GM19397 (cell line): ENCODE results near the gene FSIP1.

Experiments
- ATAC-seq: cut with Tn5 transposase; IDR thresholded peaks from one replicate; pipeline ENCODE4 v1.9.1; 2021; ENCODE audit warnings: mild to moderate bottlenecking, moderate library complexity; ENCODE audit not compliant: unreplicated experiment

Gene FSIP1

DNA sequence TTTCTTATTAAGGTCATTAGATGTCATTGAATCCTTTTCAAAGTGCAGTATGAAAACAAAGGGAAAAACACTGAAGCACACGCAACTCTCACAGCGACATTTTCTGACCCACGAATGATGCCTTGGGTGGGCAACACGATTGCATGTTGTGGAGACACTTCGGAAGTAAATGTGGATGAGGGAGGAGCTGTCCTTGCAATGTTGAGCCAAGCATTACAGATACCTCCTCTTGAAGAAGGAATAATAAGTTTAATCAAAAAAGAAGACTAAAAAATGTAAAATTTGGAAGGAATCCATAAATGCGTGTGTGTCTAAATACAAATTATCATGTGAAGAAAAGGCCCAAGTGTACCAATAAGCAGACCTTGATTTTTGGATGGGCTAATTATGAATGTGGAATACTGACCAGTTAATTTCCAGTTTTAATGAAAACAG, 184.9 kb downstream of the FSIP1 start:
- ATAC-seq, result no peak

DNA sequence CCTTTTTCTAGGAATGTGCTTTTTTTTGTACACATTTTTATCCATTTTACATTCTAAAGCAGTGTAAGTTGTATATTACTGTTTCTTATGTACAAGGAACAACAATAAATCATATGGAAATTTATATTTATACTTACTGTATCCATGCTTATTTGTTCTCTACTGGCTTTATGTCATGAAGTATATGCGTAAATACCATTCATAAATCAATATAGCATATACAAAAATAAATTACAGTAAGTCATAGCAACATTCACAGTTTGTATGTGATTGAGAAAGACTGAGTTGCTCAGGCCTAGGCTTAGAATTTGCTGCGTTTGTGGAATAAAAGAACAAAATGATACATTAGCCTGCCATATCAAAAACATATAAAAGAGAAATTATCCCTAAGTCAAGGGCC, 185.3 kb downstream of the FSIP1 start:
- no peak for ATAC-seq

DNA sequence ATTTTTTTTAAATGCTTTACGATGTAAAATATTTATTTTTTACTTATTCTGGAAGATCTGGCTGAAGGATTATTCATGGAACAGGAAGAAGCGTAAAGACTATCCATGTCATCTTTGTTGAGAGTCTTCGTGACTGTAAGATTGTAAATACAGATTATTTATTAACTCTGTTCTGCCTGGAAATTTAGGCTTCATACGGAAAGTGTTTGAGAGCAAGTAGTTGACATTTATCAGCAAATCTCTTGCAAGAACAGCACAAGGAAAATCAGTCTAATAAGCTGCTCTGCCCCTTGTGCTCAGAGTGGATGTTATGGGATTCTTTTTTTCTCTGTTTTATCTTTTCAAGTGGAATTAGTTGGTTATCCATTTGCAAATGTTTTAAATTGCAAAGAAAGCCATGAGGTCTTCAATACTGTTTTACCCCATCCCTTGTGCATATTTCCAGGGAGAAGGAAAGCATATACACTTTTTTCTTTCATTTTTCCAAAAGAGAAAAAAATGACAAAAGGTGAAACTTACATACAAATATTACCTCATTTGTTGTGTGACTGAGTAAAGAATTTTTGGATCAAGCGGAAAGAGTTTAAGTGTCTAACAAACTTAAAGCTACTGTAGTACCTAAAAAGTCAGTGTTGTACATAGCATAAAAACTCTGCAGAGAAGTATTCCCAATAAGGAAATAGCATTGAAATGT, 186.1 kb downstream of the FSIP1 start:
- ATAC-seq, result no peak

DNA sequence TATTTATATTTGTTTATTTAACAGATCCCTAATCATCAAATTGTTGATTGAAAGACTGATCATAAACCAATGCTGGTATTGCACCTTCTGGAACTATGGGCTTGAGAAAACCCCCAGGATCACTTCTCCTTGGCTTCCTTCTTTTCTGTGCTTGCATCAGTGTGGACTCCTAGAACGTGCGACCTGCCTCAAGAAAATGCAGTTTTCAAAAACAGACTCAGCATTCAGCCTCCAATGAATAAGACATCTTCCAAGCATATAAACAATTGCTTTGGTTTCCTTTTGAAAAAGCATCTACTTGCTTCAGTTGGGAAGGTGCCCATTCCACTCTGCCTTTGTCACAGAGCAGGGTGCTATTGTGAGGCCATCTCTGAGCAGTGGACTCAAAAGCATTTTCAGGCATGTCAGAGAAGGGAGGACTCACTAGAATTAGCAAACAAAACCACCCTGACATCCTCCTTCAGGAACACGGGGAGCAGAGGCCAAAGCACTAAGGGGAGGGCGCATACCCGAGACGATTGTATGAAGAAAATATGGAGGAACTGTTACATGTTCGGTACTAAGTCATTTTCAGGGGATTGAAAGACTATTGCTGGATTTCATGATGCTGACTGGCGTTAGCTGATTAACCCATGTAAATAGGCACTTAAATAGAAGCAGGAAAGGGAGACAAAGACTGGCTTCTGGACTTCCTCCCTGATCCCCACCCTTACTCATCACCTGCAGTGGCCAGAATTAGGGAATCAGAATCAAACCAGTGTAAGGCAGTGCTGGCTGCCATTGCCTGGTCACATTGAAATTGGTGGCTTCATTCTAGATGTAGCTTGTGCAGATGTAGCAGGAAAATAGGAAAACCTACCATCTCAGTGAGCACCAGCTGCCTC, 187.1 kb downstream of the FSIP1 start:
- ATAC-seq, result no peak

DNA sequence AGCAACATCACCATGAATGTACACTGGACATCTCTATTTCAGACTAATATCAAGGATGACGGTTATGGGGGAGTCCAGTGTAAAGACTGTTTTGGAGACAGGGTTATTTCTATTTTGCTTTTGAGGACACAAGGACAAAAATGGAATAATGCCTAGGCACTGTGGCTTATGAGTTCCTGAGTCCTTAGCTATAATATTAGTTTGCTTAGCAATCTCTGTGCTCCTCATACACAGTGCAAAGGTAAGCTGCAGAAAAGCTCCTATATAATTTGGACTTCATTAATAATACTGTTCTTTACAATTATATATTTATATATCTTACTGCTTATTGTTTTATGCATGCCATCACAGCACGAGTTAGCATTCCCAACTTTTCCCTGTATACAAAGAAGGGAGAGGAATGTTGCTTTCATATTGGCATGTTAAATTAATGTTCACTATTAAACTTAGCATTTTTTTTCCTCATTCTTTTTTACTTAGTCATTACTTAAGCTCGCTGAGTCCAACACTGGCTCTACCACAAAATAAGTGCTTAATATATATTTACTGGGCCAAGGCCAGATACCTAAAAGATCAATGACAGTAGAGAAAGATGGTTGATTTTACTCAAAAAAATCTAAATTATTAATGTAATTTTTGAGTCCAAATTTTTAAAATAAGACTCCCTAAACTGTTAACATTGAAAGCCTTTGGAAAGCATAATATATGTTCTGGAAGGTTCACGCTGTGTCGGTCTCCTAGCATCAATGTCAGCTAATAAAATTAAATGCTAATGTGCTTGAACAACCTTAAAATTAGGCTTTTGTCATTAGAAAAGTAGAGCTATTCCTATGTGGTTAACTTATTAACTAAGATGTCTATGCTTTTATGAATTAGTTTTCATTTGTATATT, 187.9 kb downstream of the FSIP1 start:
- no peak for ATAC-seq

DNA sequence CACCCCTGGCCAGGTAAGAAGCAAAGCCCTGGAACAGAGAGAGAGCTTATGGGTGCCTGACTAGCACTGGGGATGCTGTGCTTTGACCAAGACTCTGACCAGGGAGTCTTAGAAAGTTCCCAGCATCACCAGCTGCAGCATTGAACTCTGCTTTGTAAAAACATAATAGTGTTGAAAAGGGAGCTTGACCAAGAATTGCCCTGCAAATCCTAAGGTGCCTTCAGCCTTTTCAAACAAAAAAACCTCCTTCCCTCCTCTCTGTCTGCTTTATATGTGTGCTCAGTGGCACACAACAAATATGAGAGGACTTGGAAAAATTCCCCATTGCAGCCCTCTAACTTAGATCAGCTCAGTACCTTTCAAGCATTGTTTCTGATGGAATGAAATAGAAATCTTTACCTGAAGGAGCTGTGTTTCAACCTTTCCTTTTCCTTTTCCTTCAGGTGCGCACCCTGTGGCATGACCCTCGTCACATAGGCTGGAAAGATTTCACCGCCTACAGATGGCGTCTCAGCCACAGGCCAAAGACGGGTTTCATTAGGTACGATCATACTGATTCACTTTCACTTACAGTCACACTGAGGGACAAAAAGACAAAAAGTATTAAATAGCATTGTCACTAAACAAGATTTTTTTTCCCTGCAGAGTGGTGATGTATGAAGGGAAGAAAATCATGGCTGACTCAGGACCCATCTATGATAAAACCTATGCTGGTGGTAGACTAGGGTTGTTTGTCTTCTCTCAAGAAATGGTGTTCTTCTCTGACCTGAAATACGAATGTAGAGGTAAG, 188.8 kb downstream of the FSIP1 start:
- no peak for ATAC-seq

DNA sequence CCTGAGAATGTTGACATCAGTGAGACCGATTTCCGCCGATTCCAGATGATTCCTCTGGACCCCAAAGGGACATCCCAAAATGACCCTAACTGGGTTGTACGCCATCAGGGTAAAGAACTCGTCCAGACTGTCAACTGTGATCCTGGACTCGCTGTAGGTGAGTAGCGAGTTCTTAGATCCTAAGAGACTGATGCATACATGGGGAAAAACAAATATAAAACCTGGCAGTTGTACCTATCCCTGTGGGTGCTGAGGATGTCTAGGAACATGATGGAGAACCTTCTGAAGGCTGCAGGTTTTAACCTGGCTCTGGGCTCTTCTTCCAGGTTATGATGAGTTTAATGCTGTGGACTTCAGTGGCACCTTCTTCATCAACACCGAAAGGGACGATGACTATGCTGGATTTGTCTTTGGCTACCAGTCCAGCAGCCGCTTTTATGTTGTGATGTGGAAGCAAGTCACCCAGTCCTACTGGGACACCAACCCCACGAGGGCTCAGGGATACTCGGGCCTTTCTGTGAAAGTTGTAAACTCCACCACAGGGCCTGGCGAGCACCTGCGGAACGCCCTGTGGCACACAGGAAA, 189.5 kb downstream of the FSIP1 start:
- ATAC-seq, result no peak

DNA sequence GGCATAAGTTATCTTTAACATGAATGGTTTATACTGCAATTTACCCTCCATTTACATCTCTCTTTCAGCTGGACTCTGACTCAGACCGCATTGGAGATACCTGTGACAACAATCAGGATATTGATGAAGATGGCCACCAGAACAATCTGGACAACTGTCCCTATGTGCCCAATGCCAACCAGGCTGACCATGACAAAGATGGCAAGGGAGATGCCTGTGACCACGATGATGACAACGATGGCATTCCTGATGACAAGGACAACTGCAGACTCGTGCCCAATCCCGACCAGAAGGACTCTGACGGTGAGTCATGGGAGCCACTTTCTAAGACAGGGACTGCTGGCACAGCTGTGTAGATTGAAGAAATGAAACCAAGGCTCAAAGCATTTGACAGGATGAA, 190.1 kb downstream of the FSIP1 start:
- no peak for ATAC-seq

DNA sequence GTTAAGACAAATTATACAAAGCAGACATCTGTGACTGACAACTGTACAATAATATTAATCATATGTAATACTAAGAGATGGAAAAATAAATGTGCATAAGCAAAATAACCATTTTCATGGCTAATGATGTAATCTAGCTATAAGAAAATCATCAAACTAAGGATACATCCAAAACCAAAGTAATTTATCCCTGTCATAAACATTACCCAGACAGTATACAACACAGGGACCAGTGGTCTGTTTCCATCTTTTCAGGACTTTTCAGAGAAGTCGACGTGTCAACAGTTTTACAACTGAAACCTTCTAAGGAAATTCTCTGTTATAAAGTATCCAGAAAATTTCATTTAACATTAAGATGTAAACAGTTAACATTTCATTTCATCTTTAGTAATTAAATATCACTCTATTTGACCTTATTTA, 190.7 kb downstream of the FSIP1 start:
- no peak for ATAC-seq

DNA sequence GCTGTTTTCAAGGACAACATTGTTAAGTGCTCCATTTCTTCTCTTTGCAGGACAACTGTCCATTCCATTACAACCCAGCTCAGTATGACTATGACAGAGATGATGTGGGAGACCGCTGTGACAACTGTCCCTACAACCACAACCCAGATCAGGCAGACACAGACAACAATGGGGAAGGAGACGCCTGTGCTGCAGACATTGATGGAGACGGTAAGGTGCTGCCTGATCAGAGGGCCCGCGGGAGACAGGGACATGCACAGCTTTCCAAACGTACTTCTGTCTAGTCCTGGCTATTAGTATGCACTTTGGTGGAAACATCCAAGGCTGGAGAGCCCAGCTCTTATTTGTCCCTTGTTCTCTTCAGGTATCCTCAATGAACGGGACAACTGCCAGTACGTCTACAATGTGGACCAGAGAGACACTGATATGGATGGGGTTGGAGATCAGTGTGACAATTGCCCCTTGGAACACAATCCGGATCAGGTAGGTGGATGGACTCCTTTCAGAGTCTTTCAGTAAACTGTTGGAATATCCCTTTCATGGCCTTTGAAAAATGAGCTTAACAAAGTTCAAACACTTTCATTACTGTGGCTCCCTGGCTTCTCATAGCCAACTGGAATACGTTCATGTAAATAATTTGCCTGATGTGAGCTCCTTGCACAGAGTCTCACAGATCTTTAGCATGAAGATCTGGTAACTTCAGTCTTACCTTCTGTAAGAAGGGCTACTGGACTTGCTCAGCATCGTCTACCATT, 191.3 kb downstream of the FSIP1 start:
- ATAC-seq, result no peak

DNA sequence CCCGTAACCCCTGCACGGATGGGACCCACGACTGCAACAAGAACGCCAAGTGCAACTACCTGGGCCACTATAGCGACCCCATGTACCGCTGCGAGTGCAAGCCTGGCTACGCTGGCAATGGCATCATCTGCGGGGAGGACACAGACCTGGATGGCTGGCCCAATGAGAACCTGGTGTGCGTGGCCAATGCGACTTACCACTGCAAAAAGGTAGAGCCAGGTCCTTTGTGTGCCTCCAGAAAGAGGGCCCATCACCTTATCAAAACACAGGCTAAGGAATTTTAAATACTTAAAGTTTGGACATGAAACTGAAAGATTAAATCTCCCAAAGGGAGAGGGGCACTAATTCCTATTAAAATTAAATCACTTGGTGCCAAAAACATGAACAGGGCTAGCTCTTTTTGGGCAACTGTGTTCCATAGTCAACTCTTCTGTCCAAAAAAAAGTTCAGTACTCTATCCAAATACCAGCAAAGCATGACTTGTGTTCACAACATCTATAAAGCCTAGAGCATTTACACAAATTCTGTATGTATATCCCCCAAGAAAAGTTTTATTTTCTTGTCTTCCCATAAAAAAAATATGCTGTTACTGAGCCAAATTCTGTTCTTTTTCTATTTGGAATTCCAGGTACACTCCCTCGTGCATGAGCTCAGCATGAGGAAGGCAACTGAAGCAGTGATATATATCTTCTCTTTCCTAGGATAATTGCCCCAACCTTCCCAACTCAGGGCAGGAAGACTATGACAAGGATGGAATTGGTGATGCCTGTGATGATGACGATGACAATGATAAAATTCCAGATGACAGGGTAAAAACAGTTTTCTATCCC, 192.6 kb downstream of the FSIP1 start:
- ATAC-seq, result no peak

DNA sequence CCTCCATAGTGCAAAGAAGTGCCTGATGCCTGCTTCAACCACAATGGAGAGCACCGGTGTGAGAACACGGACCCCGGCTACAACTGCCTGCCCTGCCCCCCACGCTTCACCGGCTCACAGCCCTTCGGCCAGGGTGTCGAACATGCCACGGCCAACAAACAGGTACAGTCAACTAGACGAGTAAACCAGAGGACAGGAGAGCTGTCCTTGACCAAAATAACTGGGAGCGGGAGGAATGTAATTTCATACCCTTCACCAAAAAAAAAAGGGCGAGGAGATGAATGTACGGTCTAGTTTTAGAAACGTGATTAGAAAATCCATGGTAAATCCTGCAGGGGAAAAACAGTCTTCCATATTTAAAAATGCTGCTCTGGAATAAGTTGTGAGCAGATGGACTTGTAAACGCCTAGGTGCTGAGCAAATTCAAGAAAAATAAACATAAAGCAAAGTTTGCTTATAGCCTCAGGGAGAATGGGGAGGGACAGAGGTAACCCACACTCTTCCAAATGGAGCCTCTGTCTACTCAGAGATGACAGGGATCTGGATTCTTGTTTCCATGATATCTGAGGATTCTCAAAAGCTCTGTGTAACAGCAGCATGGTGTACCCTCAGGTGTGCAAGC, 193.3 kb downstream of the FSIP1 start:
- ATAC-seq, result no peak

DNA sequence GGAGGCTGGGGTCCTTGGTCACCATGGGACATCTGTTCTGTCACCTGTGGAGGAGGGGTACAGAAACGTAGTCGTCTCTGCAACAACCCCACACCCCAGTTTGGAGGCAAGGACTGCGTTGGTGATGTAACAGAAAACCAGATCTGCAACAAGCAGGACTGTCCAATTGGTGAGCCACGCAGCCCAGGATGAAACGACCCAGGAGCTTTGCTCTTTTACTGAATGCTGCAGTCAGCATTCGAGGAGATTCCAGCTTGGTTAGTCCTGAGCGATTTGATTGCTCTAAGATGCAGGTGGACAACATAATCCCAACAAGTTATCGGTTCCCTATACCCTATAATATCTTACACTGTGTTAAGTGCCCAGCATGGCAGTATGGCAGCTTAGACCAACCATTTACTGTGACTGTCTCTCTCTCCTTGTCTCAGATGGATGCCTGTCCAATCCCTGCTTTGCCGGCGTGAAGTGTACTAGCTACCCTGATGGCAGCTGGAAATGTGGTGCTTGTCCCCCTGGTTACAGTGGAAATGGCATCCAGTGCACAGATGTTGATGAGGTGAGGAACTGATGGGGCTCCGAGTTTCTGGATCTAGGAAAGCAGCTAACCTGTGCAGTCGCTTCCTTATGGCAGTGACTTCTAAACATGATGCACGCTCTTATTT, 194.0 kb downstream of the FSIP1 start:
- ATAC-seq, result no peak

DNA sequence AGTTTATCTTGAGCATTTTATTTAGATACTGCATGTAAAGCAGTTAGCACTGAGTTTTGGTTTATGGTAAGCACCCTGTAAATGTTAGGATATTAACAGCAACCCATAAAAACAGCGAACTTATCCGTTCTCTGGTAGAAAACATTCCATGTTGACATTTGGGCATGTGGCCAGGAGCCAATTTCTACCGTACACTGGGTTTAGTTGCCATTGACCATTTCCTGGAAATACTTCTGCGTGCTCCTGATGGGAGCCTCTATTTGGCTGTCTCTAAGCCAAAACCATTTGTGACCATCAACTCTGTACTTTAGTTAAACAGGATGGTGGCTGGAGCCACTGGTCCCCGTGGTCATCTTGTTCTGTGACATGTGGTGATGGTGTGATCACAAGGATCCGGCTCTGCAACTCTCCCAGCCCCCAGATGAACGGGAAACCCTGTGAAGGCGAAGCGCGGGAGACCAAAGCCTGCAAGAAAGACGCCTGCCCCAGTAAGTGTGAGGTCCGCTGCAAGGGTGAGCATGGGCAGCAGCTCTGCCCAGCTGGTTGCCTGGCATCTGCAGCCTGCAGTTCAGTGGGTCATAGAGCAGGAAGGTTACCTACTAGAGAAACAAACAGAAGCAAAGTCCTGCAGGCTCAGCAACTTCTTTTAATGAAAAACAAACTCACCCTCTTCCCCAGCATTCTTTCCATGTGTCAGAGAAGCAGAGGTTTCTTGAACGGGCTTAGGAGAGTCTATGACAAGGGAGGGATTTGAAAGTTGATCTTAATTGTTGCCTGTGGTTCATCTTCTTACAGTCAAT, 194.7 kb downstream of the FSIP1 start:
- no peak for ATAC-seq

DNA sequence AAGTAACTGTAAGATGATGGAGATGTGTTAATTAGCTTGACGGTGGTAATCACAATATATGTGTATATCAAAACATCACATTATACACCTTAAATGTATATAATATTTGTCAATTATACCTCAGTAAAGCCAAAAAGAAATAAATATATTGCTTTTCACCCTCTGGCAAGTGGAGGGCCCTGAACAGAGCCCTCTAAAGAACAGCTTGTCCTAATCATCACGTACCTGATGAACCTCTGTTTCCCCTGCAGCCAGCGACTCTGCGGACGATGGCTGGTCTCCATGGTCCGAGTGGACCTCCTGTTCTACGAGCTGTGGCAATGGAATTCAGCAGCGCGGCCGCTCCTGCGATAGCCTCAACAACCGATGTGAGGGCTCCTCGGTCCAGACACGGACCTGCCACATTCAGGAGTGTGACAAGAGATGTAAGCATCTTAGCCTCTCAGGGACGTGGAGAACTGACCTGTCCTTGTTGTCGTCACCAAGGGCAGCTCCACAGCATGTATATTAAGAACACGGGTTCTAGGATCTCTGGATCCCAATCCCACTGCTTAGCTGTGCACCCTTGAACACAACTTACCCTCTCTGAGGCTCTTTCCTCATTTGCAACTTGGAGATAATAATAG, 195.4 kb downstream of the FSIP1 start:
- ATAC-seq, result no peak

DNA sequence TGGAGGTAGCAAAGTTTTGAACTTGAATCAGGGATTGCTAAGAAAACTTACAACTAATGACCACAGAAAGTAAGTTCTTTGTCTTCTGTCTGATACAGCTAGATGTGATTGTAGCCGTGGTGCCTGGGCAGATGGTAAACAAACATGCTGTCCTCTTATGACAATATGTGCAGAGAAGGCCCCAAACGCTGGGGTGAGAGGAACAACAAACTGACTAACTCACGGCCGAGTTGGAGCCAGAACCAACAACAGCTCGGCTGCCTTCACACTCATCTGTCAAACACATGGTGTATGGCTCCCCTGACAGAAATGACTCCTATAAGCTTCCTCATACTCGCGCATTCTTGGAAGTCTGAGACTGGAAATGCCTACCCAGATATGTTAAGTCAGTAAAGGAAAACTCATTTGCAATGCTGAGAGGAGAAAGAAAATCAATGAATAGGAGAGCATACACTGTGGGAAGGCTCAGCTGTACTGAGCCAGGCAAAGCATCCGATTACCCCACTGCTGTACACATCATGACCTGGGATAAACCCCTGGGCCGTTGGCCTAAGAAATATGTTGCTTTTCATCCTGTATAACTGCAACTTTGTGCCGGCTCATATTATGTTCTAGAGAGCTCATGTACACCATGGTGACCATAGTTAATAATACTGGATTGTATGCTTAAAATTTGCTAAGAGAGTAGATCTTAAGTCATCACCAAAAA, 196.1 kb downstream of the FSIP1 start:
- no peak for ATAC-seq
